Mesenchymal stem cell (in vitro differentiated cells and primary cell): ENCODE measurements around the gene HTN3.

Experiments
- DNase-seq: peaks from one replicate; pipeline ENCODE4 v3.0.0-alpha.2; 2013
- H2AFZ ChIP-seq: one replicate; pipeline ENCODE4 v1.6.1; 2013; ENCODE audit warnings: low read depth, mild to moderate bottlenecking, control low read depth, inconsistent platforms, low read length, moderate library complexity
- H2AK5ac ChIP-seq: 2 replicates; pipeline ENCODE4 v1.6.1; 2013; ENCODE audit warnings: low read length, moderate library complexity, mild to moderate bottlenecking, inconsistent platforms; ENCODE audit not compliant: severe bottlenecking
- H2BK120ac ChIP-seq: one replicate; pipeline ENCODE4 v1.6.1; 2013; ENCODE audit warnings: low read depth, mild to moderate bottlenecking, inconsistent platforms, low read length, moderate library complexity
- H2BK12ac ChIP-seq, 2 experiments: one replicate each; pipeline ENCODE4 v1.6.1; 2013; ENCODE audit warnings: inconsistent platforms in 2 of 2, low read length in 2 of 2, mild to moderate bottlenecking in 2 of 2, moderate library complexity in 2 of 2, control low read depth in 1 of 2
- H2BK15ac ChIP-seq: one replicate; pipeline ENCODE4 v1.6.1; 2013; ENCODE audit warnings: mild to moderate bottlenecking, low read depth, inconsistent platforms; ENCODE audit not compliant: poor library complexity, severe bottlenecking
- H2BK5ac ChIP-seq: 2 replicates; pipeline ENCODE4 v1.6.1; 2013; ENCODE audit warnings: low read depth, mild to moderate bottlenecking, low read length, control low read depth, inconsistent platforms; ENCODE audit not compliant: poor library complexity, severe bottlenecking
- H3K14ac ChIP-seq, 2 experiments: one replicate each; pipeline ENCODE4 v1.6.1; 2013; ENCODE audit warnings: inconsistent platforms in 2 of 2, low read length in 2 of 2, control low read depth in 1 of 2, mild to moderate bottlenecking in 1 of 2, moderate library complexity in 1 of 2
- H3K18ac ChIP-seq, 2 experiments: one replicate each; pipeline ENCODE4 v1.6.1; 2013; ENCODE audit warnings: inconsistent platforms in 2 of 2, low read length in 2 of 2, control low read depth in 1 of 2, low read depth in 1 of 2, mild to moderate bottlenecking in 1 of 2
- H3K23ac ChIP-seq, 2 experiments: one replicate each; pipeline ENCODE4 v1.6.1; 2013; ENCODE audit warnings: inconsistent platforms in 2 of 2, low read length in 2 of 2, mild to moderate bottlenecking in 2 of 2, moderate library complexity in 2 of 2, control low read depth in 1 of 2
- H3K27ac ChIP-seq: 2 replicates; pipeline ENCODE4 v1.5.1; 2013; ENCODE audit warnings: mild to moderate bottlenecking, moderate library complexity, low read length, control low read depth, inconsistent platforms; ENCODE audit not compliant: poor library complexity, severe bottlenecking
- H3K27me3 ChIP-seq, 2 experiments: 2 replicates each; pipeline versions ENCODE4 v1.6.1 to v1.7.0; 2013; ENCODE audit warnings: low read length in 2 of 2, mild to moderate bottlenecking in 2 of 2, moderate library complexity in 2 of 2, control low read depth in 1 of 2, inconsistent platforms in 1 of 2; ENCODE audit not compliant: control insufficient read depth in 1 of 2, insufficient read depth in 1 of 2
- H3K36me3 ChIP-seq, 2 experiments: 2 replicates each; pipeline versions ENCODE4 v1.6.1 to v1.7.0; 2013; ENCODE audit warnings: low read length in 2 of 2, control low read depth in 1 of 2, inconsistent platforms in 1 of 2, low read depth in 1 of 2, mild to moderate bottlenecking in 1 of 2; ENCODE audit not compliant: insufficient read depth in 2 of 2, control insufficient read depth in 1 of 2
- H3K4ac ChIP-seq, 2 experiments: one replicate each; pipeline ENCODE4 v1.6.1; 2013; ENCODE audit warnings: inconsistent platforms in 2 of 2, low read length in 2 of 2, mild to moderate bottlenecking in 2 of 2, moderate library complexity in 2 of 2, control low read depth in 1 of 2, low read depth in 1 of 2
- H3K4me1 ChIP-seq: 2 replicates; pipeline ENCODE4 v1.6.1; 2013; ENCODE audit warnings: low read depth, low read length, control low read depth; ENCODE audit not compliant: control insufficient read depth, insufficient read depth
- H3K4me2 ChIP-seq: 2 replicates; pipeline ENCODE4 v1.6.1; 2013; ENCODE audit warnings: low read length, mild to moderate bottlenecking, inconsistent platforms; ENCODE audit not compliant: poor library complexity, severe bottlenecking
- H3K4me3 ChIP-seq, 2 experiments: 2 replicates each; pipeline versions ENCODE4 v1.5.1 to v1.7.0; 2013; ENCODE audit warnings: low read length in 2 of 2, mild to moderate bottlenecking in 2 of 2, control low read depth in 1 of 2, low read depth in 1 of 2; ENCODE audit not compliant: insufficient read depth in 1 of 2
- H3K79me1 ChIP-seq: replicated peaks from 2 replicates; pipeline ENCODE4 v1.6.1; 2013; ENCODE audit warnings: mild to moderate bottlenecking, control low read depth, low read length, inconsistent platforms; ENCODE audit not compliant: poor library complexity, severe bottlenecking
- H3K9ac ChIP-seq: 2 replicates; pipeline ENCODE4 v1.7.0; 2013; ENCODE audit warnings: mild to moderate bottlenecking, low read length, moderate library complexity
- H3K9me3 ChIP-seq: 2 replicates; pipeline ENCODE4 v1.7.0; 2013; ENCODE audit warnings: mild to moderate bottlenecking, low read length; ENCODE audit not compliant: control insufficient read depth
- H4K8ac ChIP-seq: one replicate; pipeline ENCODE4 v1.6.1; 2013; ENCODE audit warnings: inconsistent platforms, mild to moderate bottlenecking, low read length, moderate library complexity
- H4K91ac ChIP-seq: one replicate; pipeline ENCODE4 v1.6.1; 2013; ENCODE audit warnings: mild to moderate bottlenecking, low read length, inconsistent platforms
- WGBS: methylation state at CpG from one replicate; pipeline ENCODE4 v1.1.7; 2013; ENCODE audit warnings: mixed read lengths; 5-methylcytosine and 5-hydroxymethylcytosine counted together

The HTN3 gene

DNA sequence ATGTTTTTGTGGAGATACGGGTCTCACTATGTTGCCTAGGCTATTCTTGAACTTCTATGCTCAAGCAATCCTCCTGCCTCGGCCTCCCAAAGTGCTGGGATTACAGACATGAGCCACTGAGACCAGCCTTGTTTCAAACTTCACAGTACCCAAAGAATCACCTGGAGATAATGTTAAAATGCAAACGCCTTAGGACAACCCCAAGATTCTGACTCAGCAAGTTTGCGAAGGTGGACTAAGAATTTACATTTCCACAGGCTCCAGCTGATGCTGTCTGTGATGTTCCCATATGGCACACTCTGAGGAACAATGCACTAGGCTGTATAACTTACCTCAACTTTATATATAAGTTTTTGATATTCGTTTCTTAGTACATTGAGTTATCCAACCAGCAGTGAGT, 33.5 kb upstream of the HTN3 start:
- no peak overlapping the region for H3K9ac ChIP-seq
- H4K91ac ChIP-seq = no peak overlapping the region
- no peaks in the 10 kb centered on the region for H3K4me1 ChIP-seq
- no peak overlapping the region for H2AK5ac ChIP-seq
- H2BK15ac ChIP-seq = no peak overlapping the region
- 89% methylated on average over 4 of the region's 5 CpGs for WGBS
- H3K14ac ChIP-seq = no peak overlapping the region
- H2AFZ ChIP-seq = no peak overlapping the region
- H3K79me1 ChIP-seq = no peaks in the 10 kb centered on the region
- H3K4ac ChIP-seq = no peak overlapping the region
- H2BK120ac ChIP-seq = no peak overlapping the region
- no peaks in the 10 kb centered on the region for H3K27me3 ChIP-seq
- no peak overlapping the region for H3K18ac ChIP-seq
- H3K9me3 ChIP-seq = no peaks in the 10 kb centered on the region
- no peak overlapping the region for H3K23ac ChIP-seq
- H2BK5ac ChIP-seq = no peak overlapping the region
- H3K36me3 ChIP-seq = no peaks in the 10 kb centered on the region
- no peak overlapping the region for H3K27ac ChIP-seq
- no peak overlapping the region for H3K4me3 ChIP-seq
- DNase-seq = no peak
- H4K8ac ChIP-seq = no peak overlapping the region
- H2BK12ac ChIP-seq = no peak overlapping the region
- no peak overlapping the region for H3K4me2 ChIP-seq

DNA sequence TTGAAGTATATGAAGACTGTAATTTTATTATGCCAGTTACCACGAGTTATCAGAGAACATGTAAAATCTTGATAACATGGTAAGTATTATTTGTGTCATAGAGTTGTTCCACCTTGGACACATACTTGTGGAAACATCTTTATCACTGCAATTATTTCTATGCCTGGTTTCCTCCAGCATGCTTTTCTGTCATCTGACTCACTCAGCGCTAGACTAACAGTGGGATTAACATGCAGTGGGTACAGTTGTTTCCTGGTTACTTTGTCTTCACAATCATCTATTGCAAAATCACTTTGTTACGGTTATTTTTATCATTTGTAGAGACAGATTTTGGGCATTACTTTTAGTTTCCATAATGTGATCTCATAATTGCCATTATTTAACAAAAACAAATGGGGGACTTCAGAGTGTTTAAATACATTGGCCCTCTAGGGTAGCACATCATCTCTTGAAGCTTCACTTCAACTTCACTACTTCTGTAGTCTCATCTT, 32.7 kb upstream of the HTN3 start, which contains the start of gene STATH:
TSS of gene STATH (plus strand) at position 441 of the 491 bp plus-strand sequence. CDS start 2,472 bp downstream, outside the sequence.
- no peak within 1 kb of the TSS for H3K4ac ChIP-seq
- no peaks in the 10 kb centered on the region for H3K79me1 ChIP-seq
- H2AFZ ChIP-seq = no peak within 1 kb of the TSS
- no peak within 1 kb of the TSS for H2BK12ac ChIP-seq
- no peak within 1 kb of the TSS for H2AK5ac ChIP-seq
- H3K27ac ChIP-seq = no peak within 1 kb of the TSS
- H4K91ac ChIP-seq = no peak within 1 kb of the TSS
- no peak within 1 kb of the TSS for H2BK120ac ChIP-seq
- H3K4me2 ChIP-seq = no peak within 1 kb of the TSS
- no peak within 1 kb of the TSS for H3K9ac ChIP-seq
- H3K4me1 ChIP-seq = no peaks in the 10 kb centered on the region
- H3K14ac ChIP-seq = no peak within 1 kb of the TSS
- no peak for DNase-seq
- H3K4me3 ChIP-seq = no peak within 1 kb of the TSS
- no peak within 1 kb of the TSS for H2BK5ac ChIP-seq
- no peak within 1 kb of the TSS for H3K18ac ChIP-seq
- no peak within 1 kb of the TSS for H4K8ac ChIP-seq
- H3K23ac ChIP-seq = no peak within 1 kb of the TSS
- H2BK15ac ChIP-seq = no peak within 1 kb of the TSS
- no peaks in the 10 kb centered on the region for H3K9me3 ChIP-seq
- H3K36me3 ChIP-seq = no peaks in the 10 kb centered on the region
- H3K27me3 ChIP-seq = no peaks in the 10 kb centered on the region
- 83% methylated on average over 1 of the region's 3 CpGs for WGBS

DNA sequence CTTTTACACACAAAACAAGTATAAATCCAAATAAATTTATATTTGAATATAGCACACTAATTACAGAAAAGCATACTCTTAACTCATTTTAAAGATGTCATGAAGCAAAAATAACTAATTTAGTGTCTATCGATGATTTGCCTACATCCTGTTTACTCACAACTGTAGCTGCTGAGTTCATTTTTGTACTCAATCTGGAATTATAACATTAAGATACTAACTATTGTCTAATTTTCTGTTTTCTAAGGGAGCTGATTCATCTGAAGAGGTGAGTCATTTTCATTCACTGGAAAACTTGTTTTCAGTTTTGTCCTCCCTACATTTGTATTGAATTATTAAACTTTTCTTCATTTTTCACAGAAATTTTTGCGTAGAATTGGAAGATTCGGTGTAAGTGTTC, 28.8 kb upstream of the HTN3 start:
- H3K27ac ChIP-seq = no peak overlapping the region
- no peak for DNase-seq

DNA sequence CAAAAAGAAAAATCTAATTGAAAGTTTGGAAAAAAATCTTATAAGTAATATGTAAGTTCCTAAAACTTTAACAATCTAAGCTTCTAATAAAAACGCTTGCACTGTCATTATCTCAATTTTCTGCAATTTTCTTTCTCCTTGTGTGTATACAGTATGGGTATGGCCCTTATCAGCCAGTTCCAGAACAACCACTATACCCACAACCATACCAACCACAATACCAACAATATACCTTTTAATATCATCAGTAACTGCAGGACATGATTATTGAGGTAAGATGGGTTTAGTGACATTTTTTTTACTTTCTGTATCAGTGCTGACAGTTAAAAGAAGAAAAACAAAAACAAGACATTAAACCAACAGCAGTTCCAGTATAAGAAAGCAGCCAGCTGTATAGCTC, 27.5 kb upstream of the HTN3 start:
- H4K91ac ChIP-seq = no peak overlapping the region
- no peak overlapping the region for H2BK5ac ChIP-seq
- no peak overlapping the region for H3K18ac ChIP-seq
- no peak overlapping the region for H2AK5ac ChIP-seq
- H3K36me3 ChIP-seq = no peaks in the 10 kb centered on the region
- no peaks in the 10 kb centered on the region for H3K27me3 ChIP-seq
- WGBS = 80% methylated on average over 1 of the region's 1 CpG
- H4K8ac ChIP-seq = no peak overlapping the region
- H2AFZ ChIP-seq = no peak overlapping the region
- H3K9me3 ChIP-seq = no peaks in the 10 kb centered on the region
- no peak overlapping the region for H3K14ac ChIP-seq
- no peak overlapping the region for H3K4me2 ChIP-seq
- H3K4me1 ChIP-seq = no peaks in the 10 kb centered on the region
- H2BK12ac ChIP-seq = no peak overlapping the region
- H3K23ac ChIP-seq = no peak overlapping the region
- no peaks in the 10 kb centered on the region for H3K79me1 ChIP-seq
- H3K9ac ChIP-seq = no peak overlapping the region
- no peak overlapping the region for H3K4ac ChIP-seq
- no peak overlapping the region for H2BK15ac ChIP-seq
- H3K27ac ChIP-seq = no peak overlapping the region
- DNase-seq = no peak
- no peak overlapping the region for H2BK120ac ChIP-seq
- no peak overlapping the region for H3K4me3 ChIP-seq

More for the DNA sequence above, 28.8 kb upstream of the HTN3 start:
- Histone ChIP-seq H3K9ac (peak overlapping the region; percentile 42), H3K23ac (no peak overlapping the region), H2AFZ (no peak overlapping the region), H3K4me3 (peak overlapping the region in 1 of 2 experiments; percentile 45), H3K18ac (no peak overlapping the region), H3K4ac (no peak overlapping the region), H2AK5ac (no peak overlapping the region), H3K27me3 (no peaks in the 10 kb centered on the region), H4K91ac (no peak overlapping the region), H2BK5ac (no peak overlapping the region), H2BK12ac (no peak overlapping the region), H3K14ac (no peak overlapping the region), H3K79me1 (no peaks in the 10 kb centered on the region), H2BK120ac (no peak overlapping the region), H3K9me3 (no peaks in the 10 kb centered on the region), H3K36me3 (no peaks in the 10 kb centered on the region), H2BK15ac (no peak overlapping the region), H3K4me2 (no peak overlapping the region), H3K4me1 (no peaks in the 10 kb centered on the region), H4K8ac (no peak overlapping the region)
- WGBS = no CpG with 5 or more reads among the region's 3 CpGs
